HG02870 (cell line): ENCODE data around the gene KRTAP12-4.
"Not testable (repeated sequence)": the region's sequence is repeated elsewhere in the genome, so short reads cannot be mapped to it uniquely, and the experiment has no call there.

Experiments used
- ATAC-seq: cut with Tn5 transposase; IDR thresholded peaks from one replicate; pipeline ENCODE4 v1.9.1; 2021; ENCODE audit warnings: mild to moderate bottlenecking, moderate library complexity; ENCODE audit not compliant: unreplicated experiment

The KRTAP12-4 gene

GRCh38 chr21:44654576-44655175 lies at the start of gene KRTAP12-4:
TSS of gene KRTAP12-4 (minus strand) at chr21:44654659. CDS start at chr21:44654614, 45 bp downstream.
- no peak for ATAC-seq

GRCh38 chr21:44703731-44704635 lies 49.5 kb upstream of the KRTAP12-4 start:
- ATAC-seq: no peak

- ATAC-seq: no peak
Measured at GRCh38 chr21:44702973-44703730, 48.7 kb upstream of the KRTAP12-4 start.

GRCh38 chr21:44702111-44702972 lies 47.9 kb upstream of the KRTAP12-4 start:
- no peak for ATAC-seq

- ATAC-seq: no peak
Measured at GRCh38 chr21:44701541-44701940, 47.1 kb upstream of the KRTAP12-4 start.

- ATAC-seq: no peak
Measured at GRCh38 chr21:44701023-44701400, 46.6 kb upstream of the KRTAP12-4 start.

- no peak for ATAC-seq
Measured at GRCh38 chr21:44700101-44701022, 45.9 kb upstream of the KRTAP12-4 start.

- no peak for ATAC-seq
Measured at GRCh38 chr21:44699502-44700001, 45.1 kb upstream of the KRTAP12-4 start.

GRCh38 chr21:44697811-44698734 lies 43.6 kb upstream of the KRTAP12-4 start:
- ATAC-seq: no peak

GRCh38 chr21:44697172-44697810 lies 42.8 kb upstream of the KRTAP12-4 start, which contains the start of gene KRTAP10-12:
TSS of gene KRTAP10-12 (plus strand) at chr21:44697172. CDS start at chr21:44697202, 30 bp downstream.
- ATAC-seq: not testable (repeated sequence)

- ATAC-seq: no peak
Measured at GRCh38 chr21:44696572-44696971, 42.1 kb upstream of the KRTAP12-4 start.

GRCh38 chr21:44695641-44696040 lies 41.2 kb upstream of the KRTAP12-4 start:
- ATAC-seq: no peak

GRCh38 chr21:44695184-44695583 lies 40.7 kb upstream of the KRTAP12-4 start:
- ATAC-seq: no peak

- no peak for ATAC-seq
Measured at GRCh38 chr21:44694776-44695175, 40.3 kb upstream of the KRTAP12-4 start.

- ATAC-seq: no peak
Measured at GRCh38 chr21:44692798-44693512, 38.5 kb upstream of the KRTAP12-4 start.

GRCh38 chr21:44691686-44692085 lies 37.2 kb upstream of the KRTAP12-4 start:
- ATAC-seq: no peak

GRCh38 chr21:44689740-44690139 lies 35.3 kb upstream of the KRTAP12-4 start:
- ATAC-seq: not testable (repeated sequence)
